H1 (cell line): Measurements from ENCODE around the gene WNK2. TPM values are rescaled to one million over a fixed set of nuclear protein-coding genes. Genes with fewer than 3 reads are reported as not detected.

ENCODE experiments used
- CTCF ChIA-PET: fragments of 300-600 bp; sonication (Branson Sonifier 250); formaldehyde crosslinking; loops from one replicate; lab custom pipeline; 2021; ENCODE audit not compliant: partially characterized antibody; lab: Charles Lee
- POLR2A ChIA-PET: fragments of 300-600 bp; sonication (Branson Sonifier 250); formaldehyde crosslinking; loops from one replicate; lab custom pipeline; 2021; ENCODE audit warnings: inconsistent platforms; ENCODE audit not compliant: partially characterized antibody; lab: Charles Lee
- DNase-seq, 2 experiments: peaks; one replicate each; pipeline versions ENCODE4 v3.0.0 to v3.0.0-alpha.2; 2010 to 2022; ENCODE audit warnings: low spot score in 2 of 2, low read depth in 1 of 2, mixed read lengths in 1 of 2
- FAIRE-seq: peaks from 2 replicates; lab custom pipeline; 2011; peaks lifted over from hg19 to GRCh38; lab: Jason Lieb, UNC
- H2AFZ ChIP-seq: 2 replicates; pipeline ENCODE4 v1.8.1; 2012; ENCODE audit warnings: low read length, inconsistent platforms
- H2AK5ac ChIP-seq: 2 replicates; pipeline ENCODE4 v1.6.1; 2013; ENCODE audit warnings: low read depth, low read length
- H2BK120ac ChIP-seq: replicated peaks from 2 replicates; pipeline ENCODE3; 2013; ENCODE audit warnings: low read depth, low read length, inconsistent platforms
- H2BK12ac ChIP-seq: 2 replicates; pipeline ENCODE4 v1.6.1; 2013; ENCODE audit warnings: low read depth, low read length
- H2BK15ac ChIP-seq: 2 replicates; pipeline ENCODE4 v1.6.1; 2013; ENCODE audit warnings: low read length
- H2BK20ac ChIP-seq: 2 replicates; pipeline ENCODE4 v1.6.1; 2013; ENCODE audit warnings: low read length
- H2BK5ac ChIP-seq: 2 replicates; pipeline ENCODE4 v1.6.1; 2013; ENCODE audit warnings: low read depth, low read length
- H3K14ac ChIP-seq: 2 replicates; pipeline ENCODE4 v1.6.1; 2013; ENCODE audit warnings: inconsistent platforms; ENCODE audit not compliant: insufficient read length
- H3K18ac ChIP-seq: 2 replicates; pipeline ENCODE4 v1.6.1; 2013; ENCODE audit warnings: low read length; ENCODE audit errors: extremely low read depth
- H3K23ac ChIP-seq: 2 replicates; pipeline ENCODE4 v1.6.1; 2013; ENCODE audit warnings: inconsistent platforms; ENCODE audit not compliant: insufficient read length
- H3K23me2 ChIP-seq: 2 replicates; pipeline ENCODE4 v1.6.1; 2013; ENCODE audit warnings: low read depth, low read length
- H3K27ac ChIP-seq: 2 replicates; pipeline ENCODE4 v1.6.1; 2011; ENCODE audit warnings: low read depth, low read length, inconsistent platforms
- H3K27me3 ChIP-seq, 4 experiments: replicated peaks in 1 of 4; 1 replicate in 1 of 4; 2 replicates in 3 of 4; pipeline versions ENCODE4 v1.6.1 to v1.8.1; 2011 to 2013; ENCODE audit warnings: low read length in 3 of 4, mild to moderate bottlenecking in 3 of 4, inconsistent platforms in 2 of 4, mixed read lengths in 2 of 4, moderate library complexity in 1 of 4; ENCODE audit not compliant: control insufficient read depth in 3 of 4, insufficient read depth in 3 of 4; ENCODE audit errors: extremely low read depth in 1 of 4
- H3K36me3 ChIP-seq, 4 experiments: 2 replicates each; pipeline versions ENCODE4 v1.6.1 to v1.8.1; 2011 to 2013; ENCODE audit warnings: mild to moderate bottlenecking in 4 of 4, low read length in 3 of 4, moderate library complexity in 2 of 4, control low read depth in 1 of 4, inconsistent platforms in 1 of 4; ENCODE audit not compliant: insufficient read depth in 4 of 4, control insufficient read depth in 2 of 4
- H3K4ac ChIP-seq: replicated peaks from 2 replicates; pipeline ENCODE3; 2013; ENCODE audit warnings: low read length, low read depth, mixed read lengths, inconsistent platforms; ENCODE audit not compliant: insufficient read length
- H3K4me1 ChIP-seq, 4 experiments: replicated peaks in 1 of 4; 1 replicate in 1 of 4; 2 replicates in 3 of 4; pipeline versions ENCODE4 v1.6.1 to v1.8.1; 2011 to 2013; ENCODE audit warnings: low read length in 3 of 4, inconsistent platforms in 2 of 4, mixed read lengths in 1 of 4; ENCODE audit not compliant: insufficient read depth in 4 of 4, control insufficient read depth in 3 of 4
- H3K4me2 ChIP-seq, 2 experiments: 2 replicates each; pipeline versions ENCODE4 v1.6.1 to v1.8.1; 2011 to 2013; ENCODE audit warnings: low read depth in 2 of 2, low read length in 2 of 2, control low read depth in 1 of 2, inconsistent platforms in 1 of 2, mild to moderate bottlenecking in 1 of 2; ENCODE audit not compliant: insufficient read depth in 1 of 2
- H3K4me3 ChIP-seq, 4 experiments: fragments of 200-600, 300-600 bp in 1 of 4; sonication (generic), shearing (Covaris generic), sonication (Bioruptor Twin) in 1 of 4; 2 replicates each; pipeline versions ENCODE4 v1.5.1 to v1.8.1; 2011 to 2016; ENCODE audit warnings: low read length in 4 of 4, low read depth in 3 of 4, control low read depth in 2 of 4, inconsistent platforms in 2 of 4, mild to moderate bottlenecking in 2 of 4, mixed read lengths in 1 of 4, moderate library complexity in 1 of 4; ENCODE audit not compliant: insufficient read depth in 2 of 4; ENCODE audit errors: extremely low read depth in 1 of 4
- H3K56ac ChIP-seq: replicated peaks from 2 replicates; pipeline ENCODE3; 2013; ENCODE audit warnings: low read depth, mild to moderate bottlenecking, mixed read lengths, low read length, inconsistent platforms; ENCODE audit not compliant: insufficient read length
- H3K79me1 ChIP-seq: 2 replicates; pipeline ENCODE4 v1.6.1; 2013; ENCODE audit warnings: low read depth, low read length, control low read depth
- H3K79me2 ChIP-seq, 2 experiments: 2 replicates each; pipeline versions ENCODE4 v1.6.1 to v1.8.1; 2012 to 2013; ENCODE audit warnings: low read length in 2 of 2, mild to moderate bottlenecking in 2 of 2, inconsistent platforms in 1 of 2; ENCODE audit not compliant: insufficient read depth in 2 of 2, control insufficient read depth in 1 of 2
- H3K9ac ChIP-seq, 4 experiments: replicated peaks in 1 of 4; 1 replicate in 1 of 4; 2 replicates in 3 of 4; pipeline versions ENCODE4 v1.6.1 to v1.8.1; 2011 to 2013; ENCODE audit warnings: low read depth in 3 of 4, low read length in 3 of 4, control low read depth in 2 of 4, mild to moderate bottlenecking in 2 of 4, moderate library complexity in 2 of 4, inconsistent platforms in 1 of 4; ENCODE audit errors: extremely low read depth in 1 of 4
- H3K9me3 ChIP-seq, 2 experiments: 2 replicates each; pipeline versions ENCODE4 v1.6.1 to v1.8.1; 2012 to 2013; ENCODE audit warnings: mild to moderate bottlenecking in 2 of 2, moderate library complexity in 2 of 2, control low read depth in 1 of 2, inconsistent platforms in 1 of 2, low read depth in 1 of 2, low read length in 1 of 2, mixed read lengths in 1 of 2; ENCODE audit not compliant: insufficient read depth in 2 of 2
- H4K20me1 ChIP-seq, 2 experiments: replicated peaks in 1 of 2; 2 replicates each; pipeline versions ENCODE3 to v1.8.1; 2011 to 2013; ENCODE audit warnings: inconsistent platforms in 2 of 2, low read length in 2 of 2, mild to moderate bottlenecking in 1 of 2; ENCODE audit not compliant: insufficient read depth in 2 of 2, control insufficient read depth in 1 of 2
- H4K5ac ChIP-seq: 2 replicates; pipeline ENCODE4 v1.6.1; 2013; ENCODE audit warnings: low read length, low read depth, mixed read lengths, inconsistent platforms; ENCODE audit not compliant: insufficient read length
- H4K8ac ChIP-seq: 2 replicates; pipeline ENCODE4 v1.8.0; 2013; ENCODE audit warnings: mild to moderate bottlenecking, moderate library complexity, low read length, inconsistent platforms; ENCODE audit not compliant: insufficient read depth; ENCODE audit errors: extremely low read depth
- H4K91ac ChIP-seq: replicated peaks from 2 replicates; pipeline ENCODE3; 2013; ENCODE audit warnings: low read length, mixed read lengths, inconsistent platforms; ENCODE audit not compliant: insufficient read length
- ASH2L ChIP-seq: fragments of 200-600, 300-600 bp; sonication (generic); IDR thresholded peaks from one replicate; pipeline ENCODE4 v1.7.1; 2017; ENCODE audit warnings: low read length
- EP300 ChIP-seq, 2 experiments: IDR thresholded peaks; 1 replicate in 1 of 2; 2 replicates in 1 of 2; pipeline ENCODE4 v1.6.1; 2011 to 2012; ENCODE audit warnings: low read depth in 2 of 2, low read length in 2 of 2, mild to moderate bottlenecking in 2 of 2, borderline replicate concordance in 1 of 2, inconsistent platforms in 1 of 2, moderate library complexity in 1 of 2
- KDM1A ChIP-seq: fragments of 200-600, 300-600 bp; sonication (generic); IDR thresholded peaks from 2 replicates; pipeline ENCODE4 v1.7.1; 2016; ENCODE audit warnings: mild to moderate bottlenecking, low read length, borderline replicate concordance
- KDM5A ChIP-seq: fragments of 200-600 bp; IDR thresholded peaks from 2 replicates; pipeline ENCODE4 v1.7.1; 2012; ENCODE audit warnings: mild to moderate bottlenecking, low read length, inconsistent platforms, mixed read lengths
- SAP30 ChIP-seq: fragments of 300-600 bp; sonication (generic); IDR thresholded peaks from 2 replicates; pipeline ENCODE4 v1.7.1; 2012; ENCODE audit warnings: low read length, moderate library complexity, mild to moderate bottlenecking, inconsistent platforms; ENCODE audit not compliant: insufficient read depth, insufficient replicate concordance
- WGBS, 2 experiments: shearing (Covaris generic) in 1 of 2; methylation state at CpG; one replicate each; pipeline versions ENCODE4 v1.1.6 to v1.1.7; 2013 to 2015; ENCODE audit warnings: low lambda C conversion rate in 2 of 2, mixed read lengths in 2 of 2, inconsistent platforms in 1 of 2, low coverage in 1 of 2, missing lambda C conversion rate in 1 of 2; ENCODE audit not compliant: insufficient replicate concordance in 2 of 2, insufficient coverage in 1 of 2, insufficient read length in 1 of 2; ENCODE audit errors: extremely low coverage in 1 of 2, missing lambda C conversion rate in 1 of 2; 5-methylcytosine and 5-hydroxymethylcytosine counted together
- polyA plus RNA-seq, 7 experiments: library from polyadenylated mRNA; depleted of rRNA in 3 of 7; stranded (reverse) in 5 of 7; unstranded in 2 of 7; fragments of >200 nt in 5 of 7; fragments of 200-250 nt in 2 of 7; gene quantifications; 1 replicate in 5 of 7; 2 replicates in 1 of 7; 4 replicates in 1 of 7; pipeline versions ENCODE4 v1.2.1 to v1.2.3, GENCODE V29; 2011 to 2013; ENCODE audit warnings: missing spikeins in 2 of 7, mixed read lengths in 2 of 7
- total RNA-seq: library from RNA; stranded (reverse); fragmentation: NEBNext Ultra II Directional; extraction: Animal tissue kit (Norgen Biotek cat#: 25700); gene quantifications from 2 replicates; pipeline ENCODE4 v1.2.1, GENCODE V29; 2021

The WNK2 gene
- total and polyA plus RNA-seq, 2 of the 8 experiments (the other 6 are each of a cell fraction or from before 2014, with no cell fraction given), result 12.0 to 87.2 TPM

- H2BK15ac ChIP-seq, result no peak overlapping the region
- ChIA-PET POLR2A (interaction anchor here (1.1 to 1.3 kb wide), 2 partner anchors 10 kb away, joined by 3 to 4 read pairs; no protein-coding TSS in a partner anchor), CTCF (interaction anchor here (0.9 to 2.2 kb wide), 9 partner anchors 9 to 231 kb away, joined by 3 to 8 read pairs (median 4); no protein-coding TSS in a partner anchor)
- H3K27ac ChIP-seq, result no peak overlapping the region
- no peak overlapping the region for H2BK5ac ChIP-seq
- WGBS, 2 experiments, result 91% methylated on average over 21 of the region's 22 CpGs; no CpG with 5 or more reads in 1 of the 2 experiments
- H3K23me2 ChIP-seq, result no peaks in the 10 kb centered on the region
- peaks cover 0 to 2% of the 10 kb centered on the region in 2 experiments for H4K20me1 ChIP-seq
- no peak overlapping the region for H2AFZ ChIP-seq
- no peak overlapping the region for H3K9ac ChIP-seq
- H3K4ac ChIP-seq, result no peak overlapping the region
- no peak overlapping the region for H3K23ac ChIP-seq
- no peak for DNase-seq
- H3K4me1 ChIP-seq, result no peaks in the 10 kb centered on the region; a peak in 1 of 7 replicates
- no peak overlapping the region for H3K4me2 ChIP-seq
- FAIRE-seq, result no peak
- no peaks in the 10 kb centered on the region for H3K27me3 ChIP-seq
- peaks cover 5 to 11% of the 10 kb centered on the region in 2 experiments; a peak in 3 of 4 replicates for H3K9me3 ChIP-seq
- H3K36me3 ChIP-seq, result peaks cover 0 to 6% (median 3%) of the 10 kb centered on the region in 4 experiments; a peak in 2 of 8 replicates
- no peaks in the 10 kb centered on the region for H3K79me1 ChIP-seq
- no peak overlapping the region for H3K56ac ChIP-seq
- H2BK20ac ChIP-seq, result no peak overlapping the region
- no peaks in the 10 kb centered on the region for H3K79me2 ChIP-seq
- H2BK120ac ChIP-seq, result no peak overlapping the region
- H4K5ac ChIP-seq, result no peak overlapping the region
- H2AK5ac ChIP-seq, result no peak overlapping the region
- no peak overlapping the region for H4K91ac ChIP-seq
- H3K4me3 ChIP-seq, result no peak overlapping the region
- H3K14ac ChIP-seq, result no peak overlapping the region
- H2BK12ac ChIP-seq, result no peak overlapping the region
- H3K18ac ChIP-seq, result no peak overlapping the region
- H4K8ac ChIP-seq, result no peak overlapping the region
- TF ChIP-seq ASH2L, result no peak
- no peak for TF ChIP-seq EP300 (IDR thresholded peaks at IDR 0.05; ENCODE audit: borderline replicate concordance in 1 of 2, low read depth in 2 of 2, low read length in 2 of 2)
- TF ChIP-seq KDM5A, result no peak
- TF ChIP-seq SAP30, result no peak
- no peak for TF ChIP-seq KDM1A
Measured at GRCh38 chr9:93308158-93308602, 124.2 kb downstream of the WNK2 start.
